ENCODE data around the gene PTER. TPM values are rescaled to one million over a fixed set of nuclear protein-coding genes. Genes with fewer than 3 reads are reported as not detected.
A peak's percentile ranks its signal among the peaks of the same experiment; 100 is the strongest.

PTER gene, protein sequence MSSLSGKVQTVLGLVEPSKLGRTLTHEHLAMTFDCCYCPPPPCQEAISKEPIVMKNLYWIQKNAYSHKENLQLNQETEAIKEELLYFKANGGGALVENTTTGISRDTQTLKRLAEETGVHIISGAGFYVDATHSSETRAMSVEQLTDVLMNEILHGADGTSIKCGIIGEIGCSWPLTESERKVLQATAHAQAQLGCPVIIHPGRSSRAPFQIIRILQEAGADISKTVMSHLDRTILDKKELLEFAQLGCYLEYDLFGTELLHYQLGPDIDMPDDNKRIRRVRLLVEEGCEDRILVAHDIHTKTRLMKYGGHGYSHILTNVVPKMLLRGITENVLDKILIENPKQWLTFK
- 10 to 100 TPM; 22.9 to 28.0 TPM for total RNA-seq

- peak; percentile 98 for DNase-seq
- Mint-ChIP-seq H3K4me3 (peak within 1 kb of the TSS; percentile 93), H3K36me3 (peaks cover 38% of the 10 kb centered on the region), H3K27ac (peak within 1 kb of the TSS; percentile 94), H3K9me3 (no peaks in the 10 kb centered on the region), H3K4me1 (peaks cover 44% of the 10 kb centered on the region), H3K27me3 (no peaks in the 10 kb centered on the region)
Measured at GRCh38 chr10:16436758-16437539, at the start of gene PTER. TSS of gene PTER (plus strand) at chr10:16437010. CDS start at chr10:16484385, 47,375 bp downstream.

DNA sequence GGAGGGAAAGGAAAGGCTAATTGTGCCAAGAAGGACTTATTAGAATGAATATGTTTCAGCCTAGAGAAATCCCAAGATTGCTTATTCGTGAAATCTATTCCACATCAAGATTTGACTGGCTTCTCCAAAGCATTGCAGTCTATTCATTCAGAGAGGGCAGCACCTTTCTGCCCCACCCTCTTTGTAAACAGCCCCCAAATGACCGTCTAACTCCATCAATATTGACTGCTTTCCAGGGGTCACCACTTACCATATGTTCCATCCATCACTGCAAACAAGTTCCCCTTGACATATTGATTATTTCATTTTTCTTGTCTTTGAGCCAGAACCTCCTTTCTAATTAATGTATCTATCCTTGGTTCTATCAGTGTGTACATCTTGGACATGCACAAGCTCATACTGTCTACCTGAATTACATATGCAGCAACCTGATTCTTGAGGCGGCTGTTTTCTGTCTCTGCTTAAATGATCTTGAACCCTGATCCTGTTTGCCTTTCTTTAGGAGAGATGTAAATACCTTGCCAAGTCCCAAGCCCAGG is 44.2 kb upstream of the PTER start:
- H3K27ac Mint-ChIP-seq = no peak overlapping the region
- DNase-seq = no peak
- H3K36me3 Mint-ChIP-seq = no peaks in the 10 kb centered on the region
- H3K9me3 Mint-ChIP-seq = no peaks in the 10 kb centered on the region
- H3K4me1 Mint-ChIP-seq = no peaks in the 10 kb centered on the region
- H3K4me3 Mint-ChIP-seq = no peak overlapping the region
- peaks cover 6% of the 10 kb centered on the region for H3K27me3 Mint-ChIP-seq

GRCh38 chr10:16393271-16393858 is 43.4 kb upstream of the PTER start:
- Mint-ChIP-seq H3K4me3 (no peak overlapping the region), H3K27me3 (peaks cover 6% of the 10 kb centered on the region), H3K4me1 (no peaks in the 10 kb centered on the region), H3K9me3 (no peaks in the 10 kb centered on the region), H3K27ac (no peak overlapping the region), H3K36me3 (no peaks in the 10 kb centered on the region)
- DNase-seq = no peak

GRCh38 chr10:16401416-16401815 is 35.4 kb upstream of the PTER start:
- H3K4me3 Mint-ChIP-seq = no peak overlapping the region

DNA sequence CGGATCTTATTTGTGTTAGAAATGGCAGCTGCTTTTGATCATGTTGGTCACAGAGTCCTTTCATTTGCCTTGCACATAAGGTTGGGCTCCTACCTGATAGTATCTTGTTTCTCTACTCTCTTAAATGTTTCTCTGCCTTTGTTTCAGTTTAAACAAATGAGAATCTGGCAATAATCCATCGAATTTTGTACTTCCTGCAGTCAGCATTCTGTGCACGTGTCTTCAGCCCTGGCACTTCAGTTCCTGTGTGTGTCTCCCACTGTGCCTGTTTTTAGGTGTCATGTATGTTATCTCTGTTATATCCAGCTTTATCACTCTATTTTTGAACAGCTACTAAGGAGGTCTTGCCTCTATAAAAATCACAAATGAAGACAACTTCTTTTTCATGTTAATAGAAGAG is 28.4 kb upstream of the PTER start:
- H3K27ac Mint-ChIP-seq = no peak overlapping the region
- DNase-seq = no peak
- H3K4me1 Mint-ChIP-seq = peaks cover 3% of the 10 kb centered on the region
- no peak overlapping the region for H3K4me3 Mint-ChIP-seq
- H3K36me3 Mint-ChIP-seq = no peaks in the 10 kb centered on the region
- H3K27me3 Mint-ChIP-seq = peaks cover 3% of the 10 kb centered on the region
- H3K9me3 Mint-ChIP-seq = no peaks in the 10 kb centered on the region

More at GRCh38 chr10:16401416-16401815, 35.4 kb upstream of the PTER start:
- H3K36me3 Mint-ChIP-seq = no peaks in the 10 kb centered on the region
- H3K4me1 Mint-ChIP-seq = no peaks in the 10 kb centered on the region
- no peak overlapping the region for H3K27ac Mint-ChIP-seq
- no peaks in the 10 kb centered on the region for H3K9me3 Mint-ChIP-seq
- peaks cover 4% of the 10 kb centered on the region for H3K27me3 Mint-ChIP-seq
- no peak for DNase-seq

DNA sequence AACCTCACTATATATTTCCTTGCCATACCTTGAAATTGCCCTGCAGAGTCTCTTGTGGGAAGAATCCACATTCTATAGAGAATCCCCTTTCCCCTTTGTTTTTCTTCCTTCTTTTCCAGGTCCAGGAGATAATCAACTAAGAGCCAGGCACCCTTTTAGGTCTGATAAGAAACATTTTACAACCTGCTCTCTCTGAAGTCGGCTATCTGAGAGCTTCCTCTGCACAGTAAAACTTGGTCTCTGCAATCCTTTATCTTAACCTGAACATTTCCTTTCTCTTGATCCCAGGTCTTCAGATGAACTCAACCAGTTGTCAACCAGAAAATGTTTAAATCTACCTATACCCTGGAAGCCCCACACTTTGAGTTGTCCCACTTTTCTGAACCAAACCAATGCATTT is 19.5 kb upstream of the PTER start:
- Mint-ChIP-seq H3K9me3 (no peaks in the 10 kb centered on the region), H3K4me3 (no peak overlapping the region), H3K27ac (no peak overlapping the region), H3K4me1 (no peaks in the 10 kb centered on the region), H3K36me3 (no peaks in the 10 kb centered on the region), H3K27me3 (peaks cover 20% of the 10 kb centered on the region)
- no peak for DNase-seq

DNA sequence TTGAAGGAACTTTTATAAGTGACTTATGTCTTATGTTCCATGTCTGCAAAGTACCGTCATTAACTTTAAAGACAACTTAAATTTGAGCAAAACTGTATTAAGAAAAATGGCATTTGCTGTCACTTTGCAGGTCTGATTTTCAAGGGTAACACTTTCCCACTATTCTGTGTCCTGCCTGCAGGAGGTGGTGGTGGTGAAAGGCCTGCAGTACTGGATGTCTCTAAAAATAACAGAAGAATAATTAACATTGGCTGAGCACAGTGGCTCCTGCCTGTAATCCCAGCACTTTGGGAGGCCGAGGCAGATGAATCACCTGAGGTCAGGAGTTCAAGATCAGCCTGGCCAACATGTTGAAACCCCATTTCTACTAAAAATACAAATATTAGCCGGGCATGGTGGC is 13.2 kb upstream of the PTER start:
- DNase-seq = no peak
- Mint-ChIP-seq H3K36me3 (no peaks in the 10 kb centered on the region), H3K4me3 (no peak overlapping the region), H3K9me3 (peaks cover 2% of the 10 kb centered on the region), H3K27ac (no peak overlapping the region), H3K4me1 (no peaks in the 10 kb centered on the region), H3K27me3 (peaks cover 15% of the 10 kb centered on the region)

GRCh38 chr10:16425449-16425848 is 11.4 kb upstream of the PTER start:
- peaks cover 2% of the 10 kb centered on the region for H3K27me3 Mint-ChIP-seq
- no peak overlapping the region for H3K4me3 Mint-ChIP-seq
- peaks cover 2% of the 10 kb centered on the region for H3K9me3 Mint-ChIP-seq
- H3K4me1 Mint-ChIP-seq = no peaks in the 10 kb centered on the region
- no peak for DNase-seq
- no peak overlapping the region for H3K27ac Mint-ChIP-seq
- no peaks in the 10 kb centered on the region for H3K36me3 Mint-ChIP-seq

DNA sequence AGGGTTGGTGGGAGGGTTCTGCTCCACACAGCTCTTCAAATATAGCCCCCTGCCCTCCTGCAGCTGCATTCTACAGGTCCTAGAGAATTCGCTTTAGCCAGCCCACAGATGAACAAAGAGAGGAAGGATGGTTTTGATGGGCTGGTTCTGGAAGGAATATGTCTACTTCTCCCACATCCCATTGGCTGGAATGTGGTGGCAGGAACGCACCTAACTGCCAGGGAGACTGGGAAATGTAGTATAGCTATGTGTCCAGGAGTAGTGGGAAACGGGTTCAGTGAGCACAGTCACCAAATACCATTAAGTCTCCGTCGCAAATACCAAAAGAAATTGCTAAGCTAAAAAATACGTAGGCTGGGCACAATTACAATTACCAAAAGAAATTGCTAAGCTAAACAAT is 7.3 kb upstream of the PTER start:
- H3K27ac Mint-ChIP-seq = no peak overlapping the region
- DNase-seq = no peak
- H3K36me3 Mint-ChIP-seq = no peaks in the 10 kb centered on the region
- H3K27me3 Mint-ChIP-seq = no peaks in the 10 kb centered on the region
- H3K4me3 Mint-ChIP-seq = no peak overlapping the region
- no peaks in the 10 kb centered on the region for H3K4me1 Mint-ChIP-seq
- peaks cover 2% of the 10 kb centered on the region for H3K9me3 Mint-ChIP-seq

DNA sequence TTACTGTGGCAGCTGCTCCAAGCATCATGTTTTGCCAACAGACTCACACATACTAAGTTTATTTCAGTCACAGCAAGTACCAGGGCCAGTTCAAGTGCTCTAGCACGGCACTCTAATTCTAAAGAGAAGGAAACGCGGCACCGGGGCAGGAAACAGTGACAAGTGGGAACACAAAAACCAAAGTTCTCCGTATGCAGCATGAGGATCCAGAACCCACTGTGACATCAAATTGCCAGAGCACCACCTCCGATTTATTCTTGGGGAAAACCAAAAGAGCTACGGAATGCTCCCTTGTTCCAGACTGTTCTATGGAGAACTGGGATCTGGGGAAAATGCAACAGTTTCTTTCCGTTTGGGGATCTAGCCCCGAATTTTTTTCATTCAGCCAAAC is 448 bp upstream of the PTER start:
- Mint-ChIP-seq H3K27me3 (no peaks in the 10 kb centered on the region), H3K36me3 (peaks cover 34% of the 10 kb centered on the region), H3K9me3 (no peaks in the 10 kb centered on the region), H3K4me1 (peaks cover 40% of the 10 kb centered on the region), H3K27ac (peak overlapping the region; percentile 94), H3K4me3 (peak overlapping the region; percentile 93)
- DNase-seq = peak; percentile 15

GRCh38 chr10:16437540-16437894 is 707 bp downstream of the PTER start:
- Mint-ChIP-seq H3K27me3 (no peaks in the 10 kb centered on the region), H3K4me1 (peaks cover 44% of the 10 kb centered on the region), H3K9me3 (no peaks in the 10 kb centered on the region)

DNA sequence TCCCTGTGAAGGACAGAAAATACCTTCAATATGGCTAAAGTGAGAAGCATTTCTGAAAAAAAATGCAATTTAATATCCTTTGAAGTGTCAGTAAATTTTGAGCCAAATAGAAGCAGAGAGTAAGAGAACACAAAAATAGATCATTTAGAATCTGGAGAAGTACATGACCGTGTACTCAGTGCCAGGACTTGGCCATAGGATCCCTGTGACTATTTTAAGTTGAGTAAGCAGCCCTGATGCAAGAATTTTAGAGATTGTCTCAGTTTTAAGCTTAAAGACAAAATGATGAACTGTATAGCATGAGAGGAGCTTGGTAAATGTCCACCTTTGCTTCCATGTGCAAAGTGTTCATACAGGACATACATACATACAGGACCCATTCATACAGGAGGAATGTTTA is 2.5 kb downstream of the PTER start:
- H3K36me3 Mint-ChIP-seq = peaks cover 53% of the 10 kb centered on the region
- peaks cover 48% of the 10 kb centered on the region for H3K4me1 Mint-ChIP-seq
- no peaks in the 10 kb centered on the region for H3K9me3 Mint-ChIP-seq
- no peaks in the 10 kb centered on the region for H3K27me3 Mint-ChIP-seq
- DNase-seq = no peak
- H3K4me3 Mint-ChIP-seq = peak overlapping the region; percentile 61
- H3K27ac Mint-ChIP-seq = peak overlapping the region; percentile 44

More at GRCh38 chr10:16437540-16437894, 707 bp downstream of the PTER start:
- peaks cover 41% of the 10 kb centered on the region for H3K36me3 Mint-ChIP-seq
- no peak for DNase-seq
- peak overlapping the region; percentile 93 for H3K4me3 Mint-ChIP-seq
- H3K27ac Mint-ChIP-seq = peak overlapping the region; percentile 94

GRCh38 chr10:16440396-16441133 is 3.8 kb downstream of the PTER start:
- Mint-ChIP-seq H3K4me1 (peaks cover 48% of the 10 kb centered on the region), H3K4me3 (peak overlapping the region; percentile 29), H3K9me3 (no peaks in the 10 kb centered on the region), H3K27ac (peak overlapping the region; percentile 51), H3K27me3 (no peaks in the 10 kb centered on the region), H3K36me3 (peaks cover 55% of the 10 kb centered on the region)
- no peak for DNase-seq

- no peak for DNase-seq
- Mint-ChIP-seq H3K9me3 (no peaks in the 10 kb centered on the region), H3K36me3 (peaks cover 61% of the 10 kb centered on the region), H3K27me3 (no peaks in the 10 kb centered on the region), H3K4me3 (no peak overlapping the region), H3K4me1 (peaks cover 49% of the 10 kb centered on the region), H3K27ac (peak overlapping the region; percentile 45)
Measured at GRCh38 chr10:16441173-16441840, 4.5 kb downstream of the PTER start.
